Measurements from ENCODE around the gene KCNG1.
"Not testable (repeated sequence)": the region's sequence is repeated elsewhere in the genome, so short reads cannot be mapped to it uniquely, and the experiment has no call there.

The KCNG1 gene

DNA sequence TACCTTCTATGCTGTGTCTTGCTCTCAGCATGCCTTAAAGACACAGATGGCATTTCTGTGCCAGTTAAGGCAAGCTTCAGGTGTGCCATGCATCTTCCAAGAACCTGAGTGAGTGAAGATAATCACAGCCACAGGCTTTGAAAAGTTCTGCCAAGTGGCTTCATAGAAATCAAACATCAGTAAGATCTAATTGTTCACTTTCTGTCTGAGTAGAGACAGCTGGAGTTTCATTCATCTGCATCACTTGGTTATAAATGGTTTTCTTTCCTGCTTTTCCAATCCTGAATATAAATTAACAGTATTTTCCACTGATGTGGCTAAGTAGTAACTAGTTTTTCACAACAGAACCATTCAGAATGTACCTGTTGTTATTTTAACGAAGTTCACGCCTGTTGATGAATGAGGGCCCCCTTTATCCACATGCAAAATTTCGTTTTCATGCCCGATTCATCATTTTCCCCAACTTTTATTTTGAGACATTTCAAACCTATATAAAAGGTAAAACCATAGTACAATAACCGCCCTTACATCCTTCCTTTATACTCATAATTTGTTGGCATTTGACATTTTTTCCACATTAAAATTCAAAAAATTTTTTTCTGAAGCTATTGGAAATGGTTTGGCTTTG, 38.6 kb upstream of the KCNG1 start:
- TF ChIP-seq, protein P1, sequence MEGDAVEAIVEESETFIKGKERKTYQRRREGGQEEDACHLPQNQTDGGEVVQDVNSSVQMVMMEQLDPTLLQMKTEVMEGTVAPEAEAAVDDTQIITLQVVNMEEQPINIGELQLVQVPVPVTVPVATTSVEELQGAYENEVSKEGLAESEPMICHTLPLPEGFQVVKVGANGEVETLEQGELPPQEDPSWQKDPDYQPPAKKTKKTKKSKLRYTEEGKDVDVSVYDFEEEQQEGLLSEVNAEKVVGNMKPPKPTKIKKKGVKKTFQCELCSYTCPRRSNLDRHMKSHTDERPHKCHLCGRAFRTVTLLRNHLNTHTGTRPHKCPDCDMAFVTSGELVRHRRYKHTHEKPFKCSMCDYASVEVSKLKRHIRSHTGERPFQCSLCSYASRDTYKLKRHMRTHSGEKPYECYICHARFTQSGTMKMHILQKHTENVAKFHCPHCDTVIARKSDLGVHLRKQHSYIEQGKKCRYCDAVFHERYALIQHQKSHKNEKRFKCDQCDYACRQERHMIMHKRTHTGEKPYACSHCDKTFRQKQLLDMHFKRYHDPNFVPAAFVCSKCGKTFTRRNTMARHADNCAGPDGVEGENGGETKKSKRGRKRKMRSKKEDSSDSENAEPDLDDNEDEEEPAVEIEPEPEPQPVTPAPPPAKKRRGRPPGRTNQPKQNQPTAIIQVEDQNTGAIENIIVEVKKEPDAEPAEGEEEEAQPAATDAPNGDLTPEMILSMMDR (conservative IDR thresholded peaks at IDR 0.05), result no peak
- no peak for TF ChIP-seq ZFX (IDR thresholded peaks at IDR 0.05)
- H3K27ac ChIP-seq, result no peak overlapping the region

DNA sequence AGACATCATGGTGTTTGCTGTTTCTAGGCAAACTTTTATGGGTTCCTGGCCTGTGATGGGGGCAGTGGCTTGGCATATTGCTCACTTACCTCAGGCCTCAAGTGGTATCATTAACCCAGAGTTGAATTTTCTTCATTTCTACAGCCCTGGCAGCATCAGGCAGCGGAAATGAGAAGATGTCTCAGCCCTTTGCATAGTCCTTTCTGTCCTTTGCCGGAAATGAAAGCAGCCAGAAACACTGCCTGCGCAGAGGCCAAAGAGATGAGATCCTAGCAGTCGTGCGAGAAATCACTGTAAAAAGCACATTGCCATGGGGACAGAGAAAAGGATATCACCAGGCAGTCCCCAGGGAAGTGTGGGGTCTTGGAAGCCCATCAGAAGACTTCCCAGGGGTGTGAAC, 37.4 kb upstream of the KCNG1 start:
- no peak overlapping the region for H3K27ac ChIP-seq
- TF ChIP-seq, protein P1 (conservative IDR thresholded peaks at IDR 0.05), result no peak
- no peak for TF ChIP-seq ZFX (IDR thresholded peaks at IDR 0.05)

DNA sequence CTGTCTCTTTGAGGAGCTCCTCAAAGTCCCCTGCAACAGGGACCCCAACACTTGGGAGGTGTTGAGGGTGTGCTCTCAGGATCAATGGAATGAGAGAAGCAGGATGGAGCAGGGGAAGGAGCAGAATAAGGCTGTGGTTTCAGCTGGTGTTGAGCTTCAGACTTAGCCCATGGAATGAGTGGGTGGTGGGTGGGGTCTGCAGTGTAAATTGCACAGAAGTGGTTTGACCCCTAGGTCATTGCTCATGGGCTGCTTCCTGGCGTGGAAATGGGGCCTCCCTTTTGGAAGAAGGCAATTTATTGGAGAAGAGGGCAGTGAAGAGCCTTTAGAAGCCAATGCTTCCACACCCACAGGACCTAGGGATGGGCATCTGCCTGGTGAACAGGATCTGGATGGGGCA, 37.0 kb upstream of the KCNG1 start:
- no peak overlapping the region for H3K27ac ChIP-seq

DNA sequence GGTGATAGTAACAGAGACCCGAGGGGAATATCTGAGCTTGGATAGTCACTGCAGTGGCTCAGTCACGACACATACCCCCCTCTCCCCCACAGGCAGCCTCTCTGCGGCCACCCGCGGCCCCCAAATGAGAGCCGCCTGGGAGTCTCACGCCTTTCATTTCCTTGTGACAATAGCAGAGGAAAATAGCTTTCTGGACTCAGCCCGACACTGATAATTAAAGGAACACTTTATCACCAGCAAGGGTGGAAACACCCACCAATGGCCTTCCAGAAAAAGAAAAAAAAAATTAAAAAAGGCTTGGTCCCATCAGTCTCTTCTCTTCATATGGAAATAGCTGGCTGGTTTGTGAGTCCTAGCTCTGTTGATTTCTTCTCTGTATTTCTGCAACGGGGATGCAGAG, 35.1 kb upstream of the KCNG1 start:
- TF ChIP-seq, protein P1 (conservative IDR thresholded peaks at IDR 0.05), result no peak
- TF ChIP-seq ZFX (IDR thresholded peaks at IDR 0.05), result no peak
- H3K27ac ChIP-seq, result no peak overlapping the region

More for the DNA sequence above, 37.0 kb upstream of the KCNG1 start:
- no peak for TF ChIP-seq ZFX (IDR thresholded peaks at IDR 0.05)
- TF ChIP-seq, protein P1 (conservative IDR thresholded peaks at IDR 0.05), result no peak

DNA sequence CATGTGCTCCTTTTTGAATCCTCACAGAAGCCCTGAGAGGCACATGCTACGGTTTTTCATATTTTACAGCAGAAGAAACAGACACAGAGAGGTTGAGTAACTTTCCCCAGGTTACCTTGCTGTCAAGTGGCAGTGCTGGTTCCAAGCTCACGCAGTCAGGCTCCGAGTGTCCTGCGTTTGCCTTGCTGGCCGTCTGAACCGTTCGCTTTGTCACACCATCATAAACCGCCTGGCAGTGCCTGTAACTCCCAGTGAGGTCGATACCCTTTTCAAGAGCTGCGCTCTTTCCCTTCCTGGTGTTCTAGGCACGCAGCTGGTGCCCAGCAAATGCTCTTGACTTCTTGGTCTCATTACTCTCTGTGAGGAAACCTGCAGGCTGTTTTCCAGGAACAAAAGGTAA, 31.3 kb upstream of the KCNG1 start:
- TF ChIP-seq, protein P1 (conservative IDR thresholded peaks at IDR 0.05), result no peak
- no peak for TF ChIP-seq ZFX (IDR thresholded peaks at IDR 0.05)

DNA sequence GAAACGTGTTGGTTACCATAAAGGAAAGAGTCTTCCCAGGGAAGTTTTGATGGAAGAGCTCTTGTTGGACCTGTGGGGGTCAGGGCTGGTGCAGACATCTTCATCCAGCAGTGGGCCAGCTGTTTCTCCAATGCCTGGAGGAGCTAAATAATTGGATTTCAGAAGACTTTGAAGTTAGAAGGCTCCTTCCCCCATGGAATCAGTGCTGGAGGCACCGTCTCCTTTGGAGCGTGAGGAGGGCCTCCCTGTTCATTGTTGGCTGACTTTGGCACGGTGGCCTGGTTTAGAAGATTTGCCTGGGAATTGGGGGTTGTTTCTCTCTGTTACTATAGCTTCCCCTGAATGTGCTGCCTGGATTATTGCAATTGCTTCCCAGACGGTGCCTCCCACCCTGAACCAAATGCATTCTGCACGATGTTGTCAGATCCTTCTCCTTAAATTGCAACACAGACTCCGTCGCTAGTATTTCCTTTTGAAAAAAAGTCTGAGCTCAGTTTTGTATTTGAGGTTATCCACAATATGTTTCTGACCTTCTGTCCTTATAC, 27.7 kb upstream of the KCNG1 start:
- no peak overlapping the region for H3K27ac ChIP-seq
- TF ChIP-seq ZFX (IDR thresholded peaks at IDR 0.05), result no peak
- TF ChIP-seq, protein P1 (conservative IDR thresholded peaks at IDR 0.05), result no peak

More for the DNA sequence above, 31.3 kb upstream of the KCNG1 start:
- H3K27ac ChIP-seq, result no peak overlapping the region

DNA sequence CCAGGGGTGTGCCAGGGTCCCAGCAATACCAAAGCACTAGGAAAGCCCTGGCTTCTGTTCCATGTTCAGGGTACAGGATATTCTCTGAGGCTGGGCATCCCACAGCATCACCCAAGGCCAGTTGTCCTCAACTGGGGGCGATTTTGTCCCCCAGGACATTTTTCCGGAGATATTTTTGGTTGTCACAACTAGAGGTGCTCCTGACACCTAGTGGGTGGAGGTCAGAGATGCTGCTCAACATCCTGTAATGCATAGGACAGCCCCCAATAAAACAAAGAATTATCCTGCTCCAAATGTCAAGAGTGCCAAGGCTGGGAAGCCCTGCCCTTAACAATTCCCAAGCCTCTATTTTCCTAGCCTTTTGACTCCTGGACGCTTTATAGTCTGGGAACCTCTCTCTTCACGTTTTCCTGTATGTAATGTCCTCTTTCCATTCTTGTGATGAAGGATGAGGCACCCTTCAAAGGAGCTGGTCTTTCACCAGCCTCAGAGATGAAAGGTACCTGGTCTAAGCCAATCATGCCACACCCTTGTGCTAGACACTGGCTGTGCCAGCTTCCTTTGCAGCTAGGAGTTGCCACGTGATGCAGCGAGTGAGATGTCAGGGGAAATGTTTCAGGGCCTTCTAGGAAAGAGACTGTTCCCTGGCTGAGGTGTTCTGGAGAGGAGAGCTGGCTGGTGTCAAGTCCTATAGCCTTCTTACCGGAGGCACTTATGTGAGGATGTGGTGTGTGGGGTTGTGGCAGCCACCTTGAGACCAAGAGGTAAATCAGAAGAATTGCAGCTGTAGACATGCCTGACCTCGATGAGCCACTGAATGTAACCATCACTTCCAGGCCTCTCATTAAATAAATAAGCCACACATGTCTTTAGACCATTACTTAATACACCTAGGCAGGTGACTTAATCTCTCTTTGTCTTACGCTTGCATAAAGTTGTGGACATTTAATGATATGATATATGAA, 23.4 kb upstream of the KCNG1 start:
- TF ChIP-seq, protein P1 (conservative IDR thresholded peaks at IDR 0.05), result no peak
- TF ChIP-seq ZFX (IDR thresholded peaks at IDR 0.05), result no peak

DNA sequence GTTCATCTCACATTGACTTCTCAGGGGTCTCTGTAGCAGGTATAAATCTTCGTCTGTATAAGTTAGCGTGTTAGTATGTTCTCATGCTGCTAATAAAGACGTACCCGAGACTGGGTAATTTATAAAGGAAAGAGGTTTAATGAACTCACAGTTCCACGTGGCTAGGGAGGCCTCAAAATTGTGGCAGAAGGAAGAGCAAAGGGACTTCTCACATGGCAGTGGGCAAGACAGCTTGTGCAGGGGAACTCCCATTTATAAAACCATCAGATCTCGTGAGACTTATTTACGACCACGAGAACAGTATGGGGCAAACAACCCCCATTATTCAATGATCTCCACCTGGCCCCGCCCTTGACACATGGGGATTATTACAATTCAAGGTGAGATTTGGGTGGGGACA, 22.6 kb upstream of the KCNG1 start:
- H3K27ac ChIP-seq, result not testable (repeated sequence)

More for the DNA sequence above, 23.4 kb upstream of the KCNG1 start:
- H3K27ac ChIP-seq, result no peak overlapping the region
